CD4-positive, alpha-beta memory T cell (primary cell): ENCODE data around the gene ADAM12. TPM values are rescaled to one million over a fixed set of nuclear protein-coding genes. Genes with fewer than 3 reads are reported as not detected.

Experiments used
- CTCF ChIA-PET: fragments of 350-600 bp; sonication (Branson Sonifier 250); formaldehyde crosslinking; loops from one replicate; lab custom pipeline; 2021; ENCODE audit warnings: inconsistent platforms; ENCODE audit not compliant: partially characterized antibody; lab: Charles Lee
- POLR2A ChIA-PET: fragments of 350-600 bp; sonication (Branson Sonifier 250); formaldehyde crosslinking; loops from one replicate; lab custom pipeline; 2021; ENCODE audit not compliant: partially characterized antibody; lab: Charles Lee
- DNase-seq, 5 donors: peaks; one replicate each; pipeline versions ENCODE4 v3.0.0 to v3.0.0-alpha.2; 2020 to 2022; ENCODE audit warnings: mixed read lengths in 1 of 5
- H3K27ac ChIP-seq: one replicate; pipeline ENCODE4 v1.7.0; 2013; ENCODE audit warnings: low read depth, low read length
- H3K27me3 ChIP-seq: 2 replicates; pipeline ENCODE4 v1.7.0; 2013; ENCODE audit warnings: mild to moderate bottlenecking, low read length, moderate library complexity; ENCODE audit not compliant: insufficient read depth
- H3K36me3 ChIP-seq: 2 replicates; pipeline ENCODE4 v1.7.0; 2013; ENCODE audit warnings: mild to moderate bottlenecking, low read length, moderate library complexity; ENCODE audit not compliant: insufficient read depth
- H3K4me1 ChIP-seq: 2 replicates; pipeline ENCODE4 v1.7.0; 2013; ENCODE audit warnings: mild to moderate bottlenecking, low read length, moderate library complexity; ENCODE audit not compliant: insufficient read depth
- H3K4me3 ChIP-seq, 2 donors: one replicate each; pipeline ENCODE4 v1.7.0; 2013; ENCODE audit warnings: low read length in 2 of 2, mild to moderate bottlenecking in 1 of 2
- H3K9me3 ChIP-seq, 2 donors: one replicate each; pipeline ENCODE4 v1.7.0; 2013; ENCODE audit warnings: low read length in 2 of 2, control low read depth in 1 of 2; ENCODE audit not compliant: control insufficient read depth in 1 of 2
- H3K27ac Mint-ChIP-seq, 7 donors: one replicate each; pipeline ENCODE4 v1.8.0; 2020 to 2021; ENCODE audit warnings: mixed read lengths in 7 of 7, mild to moderate bottlenecking in 6 of 7, inconsistent platforms in 3 of 7, moderate library complexity in 3 of 7
- H3K27me3 Mint-ChIP-seq, 2 donors: one replicate each; pipeline ENCODE4 v1.8.0; 2020 to 2021; ENCODE audit warnings: mixed read lengths in 2 of 2
- H3K36me3 Mint-ChIP-seq, 2 donors: one replicate each; pipeline ENCODE4 v1.8.0; 2020 to 2021; ENCODE audit warnings: mixed read lengths in 2 of 2, inconsistent platforms in 1 of 2, mild to moderate bottlenecking in 1 of 2
- H3K4me1 Mint-ChIP-seq, 4 donors: one replicate each; pipeline ENCODE4 v1.8.0; 2020 to 2021; ENCODE audit warnings: mixed read lengths in 4 of 4, mild to moderate bottlenecking in 1 of 4
- H3K4me3 Mint-ChIP-seq, 8 donors: one replicate each; pipeline ENCODE4 v1.8.0; 2020 to 2021; ENCODE audit warnings: mixed read lengths in 8 of 8, mild to moderate bottlenecking in 7 of 8, moderate library complexity in 6 of 8, inconsistent platforms in 3 of 8
- H3K9me3 Mint-ChIP-seq, 8 donors: one replicate each; pipeline ENCODE4 v1.8.0; 2020 to 2021; ENCODE audit warnings: mixed read lengths in 8 of 8, mild to moderate bottlenecking in 5 of 8, inconsistent platforms in 3 of 8, moderate library complexity in 1 of 8
- intact Hi-C: fragments of 100-400 bp; cut with micrococcal nuclease; formaldehyde crosslinking; loops from one replicate; pipeline ENCODE4 v1.15.1; 2023
- polyA plus RNA-seq, 2 donors: library from polyadenylated mRNA; unstranded; fragments of 300-500 nt; fragmentation: Illumina TruSeq; gene quantifications; one replicate each; pipeline ENCODE4 v1.2.3, GENCODE V29; 2021
- total RNA-seq, 2 experiments: library from RNA; stranded (reverse); gene quantifications; one replicate each; pipeline ENCODE4 v1.2.3, GENCODE V29; 2021

The ADAM12 gene
- total and polyA plus RNA-seq, 4 experiments from 2014 or later = 0.17 to 2.3 (median 1.1) TPM

- peaks cover 0 to 10% (median 3%) of the 10 kb centered on the region in 8 donors for H3K9me3 Mint-ChIP-seq
- POLR2A ChIA-PET = no interaction called here
- intact Hi-C loops = no loop called here
- Histone ChIP-seq H3K27ac (no peak overlapping the region), H3K36me3 (no peaks in the 10 kb centered on the region), H3K4me1 (no peaks in the 10 kb centered on the region), H3K9me3 (no peaks in the 10 kb centered on the region), H3K27me3 (no peaks in the 10 kb centered on the region), H3K4me3 (no peak overlapping the region)
- no peak for DNase-seq
- CTCF ChIA-PET = no interaction called here
- H3K27me3 Mint-ChIP-seq = no peaks in the 10 kb centered on the region
- H3K4me3 Mint-ChIP-seq = no peak overlapping the region
- H3K4me1 Mint-ChIP-seq = no peaks in the 10 kb centered on the region
- H3K27ac Mint-ChIP-seq = no peak overlapping the region
- H3K36me3 Mint-ChIP-seq = peaks cover 0 to 2% of the 10 kb centered on the region in 2 donors
These were observed 50.9 kb downstream of the ADAM12 start for GRCh38 chr10:126337251-126337810.

DNA sequence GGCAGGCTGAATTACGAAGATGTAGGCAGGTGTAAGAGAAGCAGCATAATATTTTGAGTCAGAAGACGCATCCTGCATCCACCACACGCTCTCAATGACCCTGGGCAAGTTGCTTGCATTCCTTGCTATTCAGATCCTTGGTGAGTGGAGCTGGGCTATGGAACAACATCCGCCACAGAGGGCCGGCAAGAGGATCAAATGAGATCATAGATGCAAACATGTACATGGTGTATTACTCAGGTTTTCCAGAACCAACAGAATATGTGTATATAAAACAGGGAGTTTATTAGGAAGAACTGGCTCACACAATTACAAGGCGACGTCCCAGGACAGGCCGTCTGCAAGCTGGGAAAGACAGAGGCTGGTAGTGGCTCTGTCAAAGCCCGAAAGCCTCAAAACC is 51.5 kb downstream of the ADAM12 start:
- no peaks in the 10 kb centered on the region for H3K27me3 Mint-ChIP-seq
- no peaks in the 10 kb centered on the region for H3K36me3 ChIP-seq
- H3K4me3 ChIP-seq = no peak overlapping the region
- peaks cover 0 to 10% (median 3%) of the 10 kb centered on the region in 8 donors for H3K9me3 Mint-ChIP-seq
- no peak overlapping the region for H3K27ac ChIP-seq
- no peaks in the 10 kb centered on the region for H3K27me3 ChIP-seq
- H3K4me1 Mint-ChIP-seq = no peaks in the 10 kb centered on the region
- DNase-seq = no peak
- ChIA-PET POLR2A (no interaction called here), CTCF (no interaction called here)
- no peak overlapping the region for H3K27ac Mint-ChIP-seq
- no peak overlapping the region for H3K4me3 Mint-ChIP-seq
- intact Hi-C loops = no loop called here
- peaks cover 0 to under 1% of the 10 kb centered on the region in 2 donors for H3K36me3 Mint-ChIP-seq
- H3K9me3 ChIP-seq = no peaks in the 10 kb centered on the region
- no peaks in the 10 kb centered on the region for H3K4me1 ChIP-seq

- Histone ChIP-seq H3K4me1 (no peaks in the 10 kb centered on the region), H3K27me3 (no peaks in the 10 kb centered on the region), H3K9me3 (no peaks in the 10 kb centered on the region), H3K36me3 (no peaks in the 10 kb centered on the region), H3K27ac (no peak overlapping the region), H3K4me3 (no peak overlapping the region)
- Mint-ChIP-seq H3K27ac (no peak overlapping the region), H3K36me3 (no peaks in the 10 kb centered on the region), H3K27me3 (no peaks in the 10 kb centered on the region), H3K9me3 (peaks cover 0 to 5% (median under 1%) of the 10 kb centered on the region in 8 donors), H3K4me1 (no peaks in the 10 kb centered on the region), H3K4me3 (no peak overlapping the region)
- intact Hi-C loops = no loop called here
- ChIA-PET POLR2A (no interaction called here), CTCF (no interaction called here)
- DNase-seq = no peak
These were observed 54.0 kb downstream of the ADAM12 start for GRCh38 chr10:126334272-126334671.

GRCh38 chr10:126332576-126332975 is 55.7 kb downstream of the ADAM12 start:
- H3K36me3 Mint-ChIP-seq = no peaks in the 10 kb centered on the region
- H3K9me3 Mint-ChIP-seq = peaks cover 0 to 3% (median 0%) of the 10 kb centered on the region in 8 donors
- Histone ChIP-seq H3K27me3 (no peaks in the 10 kb centered on the region), H3K4me1 (no peaks in the 10 kb centered on the region), H3K27ac (no peak overlapping the region), H3K9me3 (no peaks in the 10 kb centered on the region), H3K36me3 (no peaks in the 10 kb centered on the region), H3K4me3 (no peak overlapping the region)
- ChIA-PET CTCF (no interaction called here), POLR2A (no interaction called here)
- no peaks in the 10 kb centered on the region for H3K4me1 Mint-ChIP-seq
- H3K27me3 Mint-ChIP-seq = no peaks in the 10 kb centered on the region
- intact Hi-C loops = no loop called here
- no peak for DNase-seq
- no peak overlapping the region for H3K4me3 Mint-ChIP-seq
- no peak overlapping the region for H3K27ac Mint-ChIP-seq

DNA sequence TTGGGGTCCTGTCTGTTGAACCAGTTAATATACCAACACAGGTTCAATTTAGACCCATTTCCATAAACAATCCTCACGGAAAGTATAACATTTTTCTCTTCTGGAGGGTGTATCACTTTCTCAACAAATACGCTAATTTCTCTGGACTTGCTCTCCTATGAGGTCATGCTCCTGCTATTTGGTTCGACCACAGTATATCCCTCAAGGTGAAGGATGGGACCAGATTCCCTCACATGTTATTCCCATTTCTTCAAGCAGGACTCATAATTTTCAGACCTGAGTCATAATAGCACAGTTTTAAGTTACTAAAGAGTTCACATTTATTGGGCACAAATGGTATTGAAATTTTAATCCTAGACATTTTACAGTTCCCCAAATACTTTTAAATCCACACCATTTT is 57.2 kb downstream of the ADAM12 start:
- Histone ChIP-seq H3K36me3 (no peaks in the 10 kb centered on the region), H3K27me3 (no peaks in the 10 kb centered on the region), H3K27ac (no peak overlapping the region), H3K4me1 (no peaks in the 10 kb centered on the region), H3K9me3 (no peaks in the 10 kb centered on the region), H3K4me3 (no peak overlapping the region)
- no peak for DNase-seq
- Mint-ChIP-seq H3K4me3 (no peak overlapping the region), H3K9me3 (peaks cover 0 to 3% (median 0%) of the 10 kb centered on the region in 8 donors), H3K36me3 (no peaks in the 10 kb centered on the region), H3K27ac (no peak overlapping the region), H3K27me3 (no peaks in the 10 kb centered on the region), H3K4me1 (no peaks in the 10 kb centered on the region)
- POLR2A ChIA-PET = no interaction called here
- intact Hi-C loops = no loop called here
- CTCF ChIA-PET = no interaction called here

DNA sequence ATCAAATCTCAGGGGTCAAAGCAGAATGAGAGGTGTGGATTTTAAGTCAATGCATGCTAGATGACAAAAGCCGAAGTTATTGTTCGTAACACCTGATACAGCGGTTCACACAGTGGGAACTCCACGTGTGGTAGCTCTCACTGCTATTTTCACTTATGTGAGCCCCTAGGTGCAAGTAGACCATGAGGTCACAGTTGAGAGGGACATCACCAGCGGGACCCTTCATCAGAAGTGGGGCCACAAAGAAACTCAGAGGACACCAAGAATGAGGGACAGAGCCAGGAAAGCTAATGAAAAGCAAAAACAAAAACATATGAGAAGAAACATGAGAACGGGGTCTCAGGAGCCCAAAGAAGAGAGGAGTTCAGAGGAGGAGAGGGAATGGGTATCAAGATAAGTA is 63.5 kb downstream of the ADAM12 start:
- POLR2A ChIA-PET = no interaction called here
- intact Hi-C loops = no loop called here
- no peak overlapping the region for H3K27ac ChIP-seq

DNA sequence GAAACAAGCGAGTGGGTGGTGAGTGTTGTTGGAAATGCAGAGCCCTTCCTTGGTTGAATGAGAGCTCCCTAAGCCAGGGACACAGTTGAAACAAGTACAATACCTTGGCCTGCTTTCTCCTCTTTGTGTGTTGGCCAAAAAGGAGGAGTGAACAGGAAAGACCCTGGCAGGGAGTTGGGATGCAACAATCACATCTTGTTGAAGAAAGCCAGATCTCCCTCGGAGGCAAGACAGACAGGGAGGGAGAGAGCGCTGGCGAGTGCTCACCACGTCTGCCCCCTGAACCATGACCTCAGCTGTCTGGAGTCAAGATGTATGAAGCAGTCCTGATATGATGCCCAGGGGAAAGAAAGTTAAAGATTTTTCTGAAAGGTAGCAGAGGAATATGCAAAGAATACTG is 66.8 kb downstream of the ADAM12 start:
- DNase-seq = no peak
- Mint-ChIP-seq H3K27me3 (no peaks in the 10 kb centered on the region), H3K36me3 (peaks cover 0 to 3% of the 10 kb centered on the region in 2 donors), H3K4me1 (peaks cover 0 to 3% (median 0%) of the 10 kb centered on the region in 4 donors), H3K27ac (no peak overlapping the region), H3K4me3 (no peak overlapping the region), H3K9me3 (peaks cover 0 to 3% (median 0%) of the 10 kb centered on the region in 8 donors)
- intact Hi-C loops = no loop called here
- Histone ChIP-seq H3K4me1 (no peaks in the 10 kb centered on the region), H3K27me3 (no peaks in the 10 kb centered on the region), H3K27ac (no peak overlapping the region), H3K9me3 (no peaks in the 10 kb centered on the region), H3K36me3 (no peaks in the 10 kb centered on the region), H3K4me3 (no peak overlapping the region)
- ChIA-PET POLR2A (no interaction called here), CTCF (no interaction called here)

More for the DNA sequence above, 63.5 kb downstream of the ADAM12 start:
- Mint-ChIP-seq H3K4me3 (no peak overlapping the region), H3K27me3 (no peaks in the 10 kb centered on the region), H3K27ac (no peak overlapping the region), H3K4me1 (peaks cover 0 to 3% (median 0%) of the 10 kb centered on the region in 4 donors), H3K36me3 (peaks cover 0 to 3% of the 10 kb centered on the region in 2 donors), H3K9me3 (peaks cover 0 to 3% (median 0%) of the 10 kb centered on the region in 8 donors)
- CTCF ChIA-PET = interaction anchor here (0.8 kb wide), 1 partner anchor 293 kb away, joined by 3 read pairs; no protein-coding TSS in a partner anchor
- no peaks in the 10 kb centered on the region for H3K4me1 ChIP-seq
- no peak for DNase-seq
- no peaks in the 10 kb centered on the region for H3K27me3 ChIP-seq
- H3K4me3 ChIP-seq = no peak overlapping the region
- no peaks in the 10 kb centered on the region for H3K36me3 ChIP-seq
- H3K9me3 ChIP-seq = no peaks in the 10 kb centered on the region
